WTC11 (cell line): ENCODE measurements around the gene SLC66A2. TPM values are rescaled to one million over a fixed set of nuclear protein-coding genes. Genes with fewer than 3 reads are reported as not detected.

Source experiments
- ATAC-seq: fragments of 200-7000 bp; cut with Tn5 transposase; 2 replicates; pipeline ENCODE4 v1.10.0; 2021; ENCODE audit warnings: mild to moderate bottlenecking, moderate library complexity
- CTCF ChIA-PET: fragments of 300-600 bp; sonication (Branson Sonifier 250); formaldehyde crosslinking; loops from one replicate; lab custom pipeline; 2021; ENCODE audit warnings: antibody characterized with exemption; lab: Charles Lee
- POLR2A ChIA-PET: fragments of 350-600 bp; sonication (Branson Sonifier 250); formaldehyde crosslinking; loops from one replicate; lab custom pipeline; 2021; ENCODE audit warnings: antibody characterized with exemption; lab: Charles Lee
- DNase-seq: peaks from one replicate; pipeline ENCODE4 v3.0.0; 2021; ENCODE audit warnings: low spot score
- H3K27ac Mint-ChIP-seq: 2 replicates; pipeline ENCODE4 v1.8.0; 2021; ENCODE audit warnings: mixed read lengths
- H3K27me3 Mint-ChIP-seq: 2 replicates; pipeline ENCODE4 v1.8.0; 2021; ENCODE audit warnings: low read depth, mild to moderate bottlenecking, moderate library complexity, mixed read lengths
- H3K36me3 Mint-ChIP-seq: 2 replicates; pipeline ENCODE4 v1.8.0; 2021; ENCODE audit warnings: mixed read lengths
- H3K4me1 Mint-ChIP-seq: 2 replicates; pipeline ENCODE4 v1.8.0; 2022; ENCODE audit warnings: mixed read lengths
- H3K4me3 Mint-ChIP-seq: 2 replicates; pipeline ENCODE4 v1.8.0; 2021; ENCODE audit warnings: mild to moderate bottlenecking, moderate library complexity, mixed read lengths
- H3K9me3 Mint-ChIP-seq: 2 replicates; pipeline ENCODE4 v1.8.0; 2021; ENCODE audit warnings: mixed read lengths
- CBFB ChIP-seq: sonication (generic); formaldehyde crosslinking; IDR thresholded peaks from 2 replicates; pipeline ENCODE4 v1.8.1; 2022; ENCODE audit warnings: mild to moderate bottlenecking, low read depth, missing genetic modification reagents
- E2F1 ChIP-seq: sonication (generic); formaldehyde crosslinking; IDR thresholded peaks from 2 replicates; pipeline ENCODE4 v1.8.0; 2022; ENCODE audit warnings: mild to moderate bottlenecking, missing genetic modification reagents
- FOXP1 ChIP-seq: sonication (generic); formaldehyde crosslinking; IDR thresholded peaks from 2 replicates; pipeline ENCODE4 v1.8.0; 2022; ENCODE audit warnings: missing genetic modification reagents, mild to moderate bottlenecking, moderate library complexity, borderline replicate concordance
- MYBL2 ChIP-seq: sonication (generic); formaldehyde crosslinking; IDR thresholded peaks from 2 replicates; pipeline ENCODE4 v1.8.1; 2023; ENCODE audit warnings: mild to moderate bottlenecking, moderate library complexity, missing genetic modification reagents
- NFE2L1 ChIP-seq: sonication (generic); formaldehyde crosslinking; IDR thresholded peaks from 2 replicates; pipeline ENCODE4 v1.8.1; 2023; ENCODE audit warnings: missing genetic modification reagents
- NR1H2 ChIP-seq: sonication (generic); formaldehyde crosslinking; IDR thresholded peaks from 2 replicates; pipeline ENCODE4 v1.9.0; 2021; ENCODE audit warnings: mild to moderate bottlenecking, moderate library complexity, missing genetic modification reagents
- NR2C2 ChIP-seq: sonication (generic); formaldehyde crosslinking; IDR thresholded peaks from 2 replicates; pipeline ENCODE4 v1.8.0; 2022; ENCODE audit warnings: mild to moderate bottlenecking, missing genetic modification reagents
- OVOL2 ChIP-seq: fragments of 250-450 bp; sonication (Bioruptor Pico); IDR thresholded peaks from 2 replicates; pipeline ENCODE4 v1.9.0; 2021; ENCODE audit warnings: mild to moderate bottlenecking, borderline replicate concordance
- RELA ChIP-seq: sonication (generic); formaldehyde crosslinking; IDR thresholded peaks from 2 replicates; pipeline ENCODE4 v1.8.1; 2022; ENCODE audit warnings: missing genetic modification reagents, mild to moderate bottlenecking, borderline replicate concordance
- TCF7 ChIP-seq: sonication (generic); formaldehyde crosslinking; IDR thresholded peaks from 2 replicates; pipeline ENCODE4 v1.8.0; 2022; ENCODE audit warnings: mild to moderate bottlenecking, low read depth, missing genetic modification reagents, moderate library complexity
- TEAD1 ChIP-seq: sonication (generic); formaldehyde crosslinking; IDR thresholded peaks from 2 replicates; pipeline ENCODE4 v1.8.0; 2022; ENCODE audit warnings: mild to moderate bottlenecking, missing genetic modification reagents
- USF2 ChIP-seq: sonication (generic); formaldehyde crosslinking; IDR thresholded peaks from 2 replicates; pipeline ENCODE4 v1.8.1; 2023; ENCODE audit warnings: mild to moderate bottlenecking, missing genetic modification reagents, moderate library complexity
- ZNF232 ChIP-seq: sonication (generic); formaldehyde crosslinking; IDR thresholded peaks from 2 replicates; pipeline ENCODE4 v1.8.0; 2022; ENCODE audit warnings: mild to moderate bottlenecking, missing genetic modification reagents
- ZNF317 ChIP-seq: sonication (generic); formaldehyde crosslinking; IDR thresholded peaks from 2 replicates; pipeline ENCODE4 v1.8.1; 2023; ENCODE audit warnings: low read depth, mild to moderate bottlenecking, moderate library complexity, missing genetic modification reagents, borderline replicate concordance
- total RNA-seq: library from RNA; stranded (reverse); gene quantifications from 3 replicates; pipeline ENCODE4 v1.2.3, GENCODE V29; 2021
- TF ChIP-seq, protein P1 (sequence below): fragments of 250-450 bp; sonication (Bioruptor Pico); IDR thresholded peaks from 2 replicates; pipeline ENCODE4 v1.9.0; 2021; ENCODE audit warnings: mild to moderate bottlenecking, borderline replicate concordance
- TF ChIP-seq, protein P2 (sequence below): sonication (generic); formaldehyde crosslinking; IDR thresholded peaks from 2 replicates; pipeline ENCODE4 v1.8.1; 2022; ENCODE audit warnings: mild to moderate bottlenecking, moderate library complexity, missing genetic modification reagents
- TF ChIP-seq, protein P3 (sequence below): fragments of 200-600 bp; IDR thresholded peaks from 2 replicates; pipeline ENCODE4 v1.8.0; 2022; ENCODE audit warnings: antibody characterized with exemption
- TF ChIP-seq, protein P4 (sequence below): fragments of 250-450 bp; sonication (Bioruptor Pico); IDR thresholded peaks from 2 replicates; pipeline ENCODE4 v1.9.0; 2021; ENCODE audit warnings: moderate library complexity, mild to moderate bottlenecking, inconsistent platforms, borderline replicate concordance
- TF ChIP-seq, protein P5 (sequence below): sonication (generic); formaldehyde crosslinking; IDR thresholded peaks from 2 replicates; pipeline ENCODE4 v1.8.0; 2022; ENCODE audit warnings: mild to moderate bottlenecking, missing genetic modification reagents
- TF ChIP-seq, protein P6 (sequence below): sonication (generic); formaldehyde crosslinking; IDR thresholded peaks from 2 replicates; pipeline ENCODE4 v1.8.0; 2023; ENCODE audit warnings: missing genetic modification reagents

The SLC66A2 gene
- total RNA-seq, 1 experiment from 2014 or later = 20.9 TPM

GRCh38 chr18:79869591-79870300, 81.7 kb downstream of the SLC66A2 start (continued):
- TF ChIP-seq, protein P1, sequence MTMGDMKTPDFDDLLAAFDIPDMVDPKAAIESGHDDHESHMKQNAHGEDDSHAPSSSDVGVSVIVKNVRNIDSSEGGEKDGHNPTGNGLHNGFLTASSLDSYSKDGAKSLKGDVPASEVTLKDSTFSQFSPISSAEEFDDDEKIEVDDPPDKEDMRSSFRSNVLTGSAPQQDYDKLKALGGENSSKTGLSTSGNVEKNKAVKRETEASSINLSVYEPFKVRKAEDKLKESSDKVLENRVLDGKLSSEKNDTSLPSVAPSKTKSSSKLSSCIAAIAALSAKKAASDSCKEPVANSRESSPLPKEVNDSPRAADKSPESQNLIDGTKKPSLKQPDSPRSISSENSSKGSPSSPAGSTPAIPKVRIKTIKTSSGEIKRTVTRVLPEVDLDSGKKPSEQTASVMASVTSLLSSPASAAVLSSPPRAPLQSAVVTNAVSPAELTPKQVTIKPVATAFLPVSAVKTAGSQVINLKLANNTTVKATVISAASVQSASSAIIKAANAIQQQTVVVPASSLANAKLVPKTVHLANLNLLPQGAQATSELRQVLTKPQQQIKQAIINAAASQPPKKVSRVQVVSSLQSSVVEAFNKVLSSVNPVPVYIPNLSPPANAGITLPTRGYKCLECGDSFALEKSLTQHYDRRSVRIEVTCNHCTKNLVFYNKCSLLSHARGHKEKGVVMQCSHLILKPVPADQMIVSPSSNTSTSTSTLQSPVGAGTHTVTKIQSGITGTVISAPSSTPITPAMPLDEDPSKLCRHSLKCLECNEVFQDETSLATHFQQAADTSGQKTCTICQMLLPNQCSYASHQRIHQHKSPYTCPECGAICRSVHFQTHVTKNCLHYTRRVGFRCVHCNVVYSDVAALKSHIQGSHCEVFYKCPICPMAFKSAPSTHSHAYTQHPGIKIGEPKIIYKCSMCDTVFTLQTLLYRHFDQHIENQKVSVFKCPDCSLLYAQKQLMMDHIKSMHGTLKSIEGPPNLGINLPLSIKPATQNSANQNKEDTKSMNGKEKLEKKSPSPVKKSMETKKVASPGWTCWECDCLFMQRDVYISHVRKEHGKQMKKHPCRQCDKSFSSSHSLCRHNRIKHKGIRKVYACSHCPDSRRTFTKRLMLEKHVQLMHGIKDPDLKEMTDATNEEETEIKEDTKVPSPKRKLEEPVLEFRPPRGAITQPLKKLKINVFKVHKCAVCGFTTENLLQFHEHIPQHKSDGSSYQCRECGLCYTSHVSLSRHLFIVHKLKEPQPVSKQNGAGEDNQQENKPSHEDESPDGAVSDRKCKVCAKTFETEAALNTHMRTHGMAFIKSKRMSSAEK (CRISPR knock-in tag) = no peak
- TF ChIP-seq TEAD1 (CRISPR knock-in tag) = no peak
- TF ChIP-seq ZNF232 (CRISPR knock-in tag) = no peak

- ChIA-PET CTCF (no interaction called here), POLR2A (no interaction called here)
- Mint-ChIP-seq H3K36me3 (no peaks in the 10 kb centered on the region), H3K27ac (no peak overlapping the region), H3K9me3 (no peaks in the 10 kb centered on the region), H3K4me3 (no peak overlapping the region), H3K4me1 (no peaks in the 10 kb centered on the region), H3K27me3 (no peaks in the 10 kb centered on the region)
- ATAC-seq (no peak), DNase-seq (no peak)
- TF ChIP-seq, protein P2, sequence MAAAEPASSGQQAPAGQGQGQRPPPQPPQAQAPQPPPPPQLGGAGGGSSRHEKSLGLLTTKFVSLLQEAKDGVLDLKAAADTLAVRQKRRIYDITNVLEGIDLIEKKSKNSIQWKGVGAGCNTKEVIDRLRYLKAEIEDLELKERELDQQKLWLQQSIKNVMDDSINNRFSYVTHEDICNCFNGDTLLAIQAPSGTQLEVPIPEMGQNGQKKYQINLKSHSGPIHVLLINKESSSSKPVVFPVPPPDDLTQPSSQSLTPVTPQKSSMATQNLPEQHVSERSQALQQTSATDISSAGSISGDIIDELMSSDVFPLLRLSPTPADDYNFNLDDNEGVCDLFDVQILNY (CRISPR knock-in tag) = no peak
- TF ChIP-seq, protein P3, sequence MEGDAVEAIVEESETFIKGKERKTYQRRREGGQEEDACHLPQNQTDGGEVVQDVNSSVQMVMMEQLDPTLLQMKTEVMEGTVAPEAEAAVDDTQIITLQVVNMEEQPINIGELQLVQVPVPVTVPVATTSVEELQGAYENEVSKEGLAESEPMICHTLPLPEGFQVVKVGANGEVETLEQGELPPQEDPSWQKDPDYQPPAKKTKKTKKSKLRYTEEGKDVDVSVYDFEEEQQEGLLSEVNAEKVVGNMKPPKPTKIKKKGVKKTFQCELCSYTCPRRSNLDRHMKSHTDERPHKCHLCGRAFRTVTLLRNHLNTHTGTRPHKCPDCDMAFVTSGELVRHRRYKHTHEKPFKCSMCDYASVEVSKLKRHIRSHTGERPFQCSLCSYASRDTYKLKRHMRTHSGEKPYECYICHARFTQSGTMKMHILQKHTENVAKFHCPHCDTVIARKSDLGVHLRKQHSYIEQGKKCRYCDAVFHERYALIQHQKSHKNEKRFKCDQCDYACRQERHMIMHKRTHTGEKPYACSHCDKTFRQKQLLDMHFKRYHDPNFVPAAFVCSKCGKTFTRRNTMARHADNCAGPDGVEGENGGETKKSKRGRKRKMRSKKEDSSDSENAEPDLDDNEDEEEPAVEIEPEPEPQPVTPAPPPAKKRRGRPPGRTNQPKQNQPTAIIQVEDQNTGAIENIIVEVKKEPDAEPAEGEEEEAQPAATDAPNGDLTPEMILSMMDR = no peak
- TF ChIP-seq, protein P4, sequence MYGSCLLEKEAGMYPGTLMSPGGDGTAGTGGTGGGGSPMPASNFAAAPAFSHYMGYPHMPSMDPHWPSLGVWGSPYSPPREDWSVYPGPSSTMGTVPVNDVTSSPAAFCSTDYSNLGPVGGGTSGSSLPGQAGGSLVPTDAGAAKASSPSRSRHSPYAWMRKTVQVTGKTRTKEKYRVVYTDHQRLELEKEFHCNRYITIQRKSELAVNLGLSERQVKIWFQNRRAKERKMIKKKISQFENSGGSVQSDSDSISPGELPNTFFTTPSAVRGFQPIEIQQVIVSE (CRISPR knock-in tag) = no peak
- TF ChIP-seq ZNF317 (CRISPR knock-in tag) = no peak
- TF ChIP-seq NR1H2 (CRISPR knock-in tag) = no peak
- TF ChIP-seq MYBL2 (CRISPR knock-in tag) = no peak
- TF ChIP-seq TCF7 (CRISPR knock-in tag) = no peak
- TF ChIP-seq USF2 (CRISPR knock-in tag) = no peak
- no peak for TF ChIP-seq RELA (CRISPR knock-in tag)
- TF ChIP-seq FOXP1 (CRISPR knock-in tag) = no peak
- TF ChIP-seq, protein P5, sequence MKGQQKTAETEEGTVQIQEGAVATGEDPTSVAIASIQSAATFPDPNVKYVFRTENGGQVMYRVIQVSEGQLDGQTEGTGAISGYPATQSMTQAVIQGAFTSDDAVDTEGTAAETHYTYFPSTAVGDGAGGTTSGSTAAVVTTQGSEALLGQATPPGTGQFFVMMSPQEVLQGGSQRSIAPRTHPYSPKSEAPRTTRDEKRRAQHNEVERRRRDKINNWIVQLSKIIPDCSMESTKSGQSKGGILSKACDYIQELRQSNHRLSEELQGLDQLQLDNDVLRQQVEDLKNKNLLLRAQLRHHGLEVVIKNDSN (CRISPR knock-in tag) = no peak
- TF ChIP-seq, protein P6, sequence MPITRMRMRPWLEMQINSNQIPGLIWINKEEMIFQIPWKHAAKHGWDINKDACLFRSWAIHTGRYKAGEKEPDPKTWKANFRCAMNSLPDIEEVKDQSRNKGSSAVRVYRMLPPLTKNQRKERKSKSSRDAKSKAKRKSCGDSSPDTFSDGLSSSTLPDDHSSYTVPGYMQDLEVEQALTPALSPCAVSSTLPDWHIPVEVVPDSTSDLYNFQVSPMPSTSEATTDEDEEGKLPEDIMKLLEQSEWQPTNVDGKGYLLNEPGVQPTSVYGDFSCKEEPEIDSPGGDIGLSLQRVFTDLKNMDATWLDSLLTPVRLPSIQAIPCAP = no peak
- TF ChIP-seq NFE2L1 (CRISPR knock-in tag) = no peak
- no peak for TF ChIP-seq OVOL2 (CRISPR knock-in tag)
- no peak for TF ChIP-seq CBFB (CRISPR knock-in tag)
- TF ChIP-seq NR2C2 (CRISPR knock-in tag) = no peak
- no peak for TF ChIP-seq E2F1 (CRISPR knock-in tag)
Measured at GRCh38 chr18:79868811-79869541, 82.5 kb downstream of the SLC66A2 start.
